H1 (cell line): ENCODE measurements around the gene ZIC1. TPM values are rescaled to one million over a fixed set of nuclear protein-coding genes. Genes with fewer than 3 reads are reported as not detected.

ENCODE experiments used
- CTCF ChIA-PET: fragments of 300-600 bp; sonication (Branson Sonifier 250); formaldehyde crosslinking; loops from one replicate; lab custom pipeline; 2021; ENCODE audit not compliant: partially characterized antibody; lab: Charles Lee
- POLR2A ChIA-PET: fragments of 300-600 bp; sonication (Branson Sonifier 250); formaldehyde crosslinking; loops from one replicate; lab custom pipeline; 2021; ENCODE audit warnings: inconsistent platforms; ENCODE audit not compliant: partially characterized antibody; lab: Charles Lee
- DNase-seq, 2 experiments: peaks; one replicate each; pipeline versions ENCODE4 v3.0.0 to v3.0.0-alpha.2; 2010 to 2022; ENCODE audit warnings: low spot score in 2 of 2, low read depth in 1 of 2, mixed read lengths in 1 of 2
- FAIRE-seq: peaks from 2 replicates; lab custom pipeline; 2011; peaks lifted over from hg19 to GRCh38; lab: Jason Lieb, UNC
- H2AFZ ChIP-seq: 2 replicates; pipeline ENCODE4 v1.8.1; 2012; ENCODE audit warnings: low read length, inconsistent platforms
- H2AK5ac ChIP-seq: 2 replicates; pipeline ENCODE4 v1.6.1; 2013; ENCODE audit warnings: low read depth, low read length
- H2BK120ac ChIP-seq: replicated peaks from 2 replicates; pipeline ENCODE3; 2013; ENCODE audit warnings: low read depth, low read length, inconsistent platforms
- H2BK12ac ChIP-seq: 2 replicates; pipeline ENCODE4 v1.6.1; 2013; ENCODE audit warnings: low read depth, low read length
- H2BK15ac ChIP-seq: 2 replicates; pipeline ENCODE4 v1.6.1; 2013; ENCODE audit warnings: low read length
- H2BK20ac ChIP-seq: 2 replicates; pipeline ENCODE4 v1.6.1; 2013; ENCODE audit warnings: low read length
- H2BK5ac ChIP-seq: 2 replicates; pipeline ENCODE4 v1.6.1; 2013; ENCODE audit warnings: low read depth, low read length
- H3K14ac ChIP-seq: 2 replicates; pipeline ENCODE4 v1.6.1; 2013; ENCODE audit warnings: inconsistent platforms; ENCODE audit not compliant: insufficient read length
- H3K18ac ChIP-seq: 2 replicates; pipeline ENCODE4 v1.6.1; 2013; ENCODE audit warnings: low read length; ENCODE audit errors: extremely low read depth
- H3K23ac ChIP-seq: 2 replicates; pipeline ENCODE4 v1.6.1; 2013; ENCODE audit warnings: inconsistent platforms; ENCODE audit not compliant: insufficient read length
- H3K23me2 ChIP-seq: 2 replicates; pipeline ENCODE4 v1.6.1; 2013; ENCODE audit warnings: low read depth, low read length
- H3K27ac ChIP-seq: 2 replicates; pipeline ENCODE4 v1.6.1; 2011; ENCODE audit warnings: low read depth, low read length, inconsistent platforms
- H3K27me3 ChIP-seq, 4 experiments: replicated peaks in 1 of 4; 1 replicate in 1 of 4; 2 replicates in 3 of 4; pipeline versions ENCODE4 v1.6.1 to v1.8.1; 2011 to 2013; ENCODE audit warnings: low read length in 3 of 4, mild to moderate bottlenecking in 3 of 4, inconsistent platforms in 2 of 4, mixed read lengths in 2 of 4, moderate library complexity in 1 of 4; ENCODE audit not compliant: control insufficient read depth in 3 of 4, insufficient read depth in 3 of 4; ENCODE audit errors: extremely low read depth in 1 of 4
- H3K36me3 ChIP-seq, 4 experiments: 2 replicates each; pipeline versions ENCODE4 v1.6.1 to v1.8.1; 2011 to 2013; ENCODE audit warnings: mild to moderate bottlenecking in 4 of 4, low read length in 3 of 4, moderate library complexity in 2 of 4, control low read depth in 1 of 4, inconsistent platforms in 1 of 4; ENCODE audit not compliant: insufficient read depth in 4 of 4, control insufficient read depth in 2 of 4
- H3K4ac ChIP-seq: replicated peaks from 2 replicates; pipeline ENCODE3; 2013; ENCODE audit warnings: low read length, low read depth, mixed read lengths, inconsistent platforms; ENCODE audit not compliant: insufficient read length
- H3K4me1 ChIP-seq, 4 experiments: replicated peaks in 1 of 4; 1 replicate in 1 of 4; 2 replicates in 3 of 4; pipeline versions ENCODE4 v1.6.1 to v1.8.1; 2011 to 2013; ENCODE audit warnings: low read length in 3 of 4, inconsistent platforms in 2 of 4, mixed read lengths in 1 of 4; ENCODE audit not compliant: insufficient read depth in 4 of 4, control insufficient read depth in 3 of 4
- H3K4me2 ChIP-seq, 2 experiments: 2 replicates each; pipeline versions ENCODE4 v1.6.1 to v1.8.1; 2011 to 2013; ENCODE audit warnings: low read depth in 2 of 2, low read length in 2 of 2, control low read depth in 1 of 2, inconsistent platforms in 1 of 2, mild to moderate bottlenecking in 1 of 2; ENCODE audit not compliant: insufficient read depth in 1 of 2
- H3K4me3 ChIP-seq, 4 experiments: fragments of 200-600, 300-600 bp in 1 of 4; sonication (generic), shearing (Covaris generic), sonication (Bioruptor Twin) in 1 of 4; 2 replicates each; pipeline versions ENCODE4 v1.5.1 to v1.8.1; 2011 to 2016; ENCODE audit warnings: low read length in 4 of 4, low read depth in 3 of 4, control low read depth in 2 of 4, inconsistent platforms in 2 of 4, mild to moderate bottlenecking in 2 of 4, mixed read lengths in 1 of 4, moderate library complexity in 1 of 4; ENCODE audit not compliant: insufficient read depth in 2 of 4; ENCODE audit errors: extremely low read depth in 1 of 4
- H3K56ac ChIP-seq: replicated peaks from 2 replicates; pipeline ENCODE3; 2013; ENCODE audit warnings: low read depth, mild to moderate bottlenecking, mixed read lengths, low read length, inconsistent platforms; ENCODE audit not compliant: insufficient read length
- H3K79me1 ChIP-seq: 2 replicates; pipeline ENCODE4 v1.6.1; 2013; ENCODE audit warnings: low read depth, low read length, control low read depth
- H3K79me2 ChIP-seq, 2 experiments: 2 replicates each; pipeline versions ENCODE4 v1.6.1 to v1.8.1; 2012 to 2013; ENCODE audit warnings: low read length in 2 of 2, mild to moderate bottlenecking in 2 of 2, inconsistent platforms in 1 of 2; ENCODE audit not compliant: insufficient read depth in 2 of 2, control insufficient read depth in 1 of 2
- H3K9ac ChIP-seq, 4 experiments: replicated peaks in 1 of 4; 1 replicate in 1 of 4; 2 replicates in 3 of 4; pipeline versions ENCODE4 v1.6.1 to v1.8.1; 2011 to 2013; ENCODE audit warnings: low read depth in 3 of 4, low read length in 3 of 4, control low read depth in 2 of 4, mild to moderate bottlenecking in 2 of 4, moderate library complexity in 2 of 4, inconsistent platforms in 1 of 4; ENCODE audit errors: extremely low read depth in 1 of 4
- H3K9me3 ChIP-seq, 2 experiments: 2 replicates each; pipeline versions ENCODE4 v1.6.1 to v1.8.1; 2012 to 2013; ENCODE audit warnings: mild to moderate bottlenecking in 2 of 2, moderate library complexity in 2 of 2, control low read depth in 1 of 2, inconsistent platforms in 1 of 2, low read depth in 1 of 2, low read length in 1 of 2, mixed read lengths in 1 of 2; ENCODE audit not compliant: insufficient read depth in 2 of 2
- H4K20me1 ChIP-seq, 2 experiments: replicated peaks in 1 of 2; 2 replicates each; pipeline versions ENCODE3 to v1.8.1; 2011 to 2013; ENCODE audit warnings: inconsistent platforms in 2 of 2, low read length in 2 of 2, mild to moderate bottlenecking in 1 of 2; ENCODE audit not compliant: insufficient read depth in 2 of 2, control insufficient read depth in 1 of 2
- H4K5ac ChIP-seq: 2 replicates; pipeline ENCODE4 v1.6.1; 2013; ENCODE audit warnings: low read length, low read depth, mixed read lengths, inconsistent platforms; ENCODE audit not compliant: insufficient read length
- H4K8ac ChIP-seq: 2 replicates; pipeline ENCODE4 v1.8.0; 2013; ENCODE audit warnings: mild to moderate bottlenecking, moderate library complexity, low read length, inconsistent platforms; ENCODE audit not compliant: insufficient read depth; ENCODE audit errors: extremely low read depth
- H4K91ac ChIP-seq: replicated peaks from 2 replicates; pipeline ENCODE3; 2013; ENCODE audit warnings: low read length, mixed read lengths, inconsistent platforms; ENCODE audit not compliant: insufficient read length
- EGR1 ChIP-seq: IDR thresholded peaks from 2 replicates; pipeline ENCODE4 v1.6.1; 2011; ENCODE audit warnings: low read depth, low read length, borderline replicate concordance
- RNF2 ChIP-seq: fragments of 200-900, 300-1000 bp; sonication (generic); IDR thresholded peaks from 2 replicates; pipeline ENCODE4 v1.7.1; 2016; ENCODE audit warnings: borderline replicate concordance, low read depth, mild to moderate bottlenecking, antibody characterized with exemption, low read length; ENCODE audit not compliant: poor library complexity, severe bottlenecking; ENCODE audit errors: missing control alignments
- WGBS, 2 experiments: shearing (Covaris generic) in 1 of 2; methylation state at CpG; one replicate each; pipeline versions ENCODE4 v1.1.6 to v1.1.7; 2013 to 2015; ENCODE audit warnings: low lambda C conversion rate in 2 of 2, mixed read lengths in 2 of 2, inconsistent platforms in 1 of 2, low coverage in 1 of 2, missing lambda C conversion rate in 1 of 2; ENCODE audit not compliant: insufficient replicate concordance in 2 of 2, insufficient coverage in 1 of 2, insufficient read length in 1 of 2; ENCODE audit errors: extremely low coverage in 1 of 2, missing lambda C conversion rate in 1 of 2; 5-methylcytosine and 5-hydroxymethylcytosine counted together
- polyA plus RNA-seq, 7 experiments: library from polyadenylated mRNA; depleted of rRNA in 3 of 7; stranded (reverse) in 5 of 7; unstranded in 2 of 7; fragments of >200 nt in 5 of 7; fragments of 200-250 nt in 2 of 7; gene quantifications; 1 replicate in 5 of 7; 2 replicates in 1 of 7; 4 replicates in 1 of 7; pipeline versions ENCODE4 v1.2.1 to v1.2.3, GENCODE V29; 2011 to 2013; ENCODE audit warnings: missing spikeins in 2 of 7, mixed read lengths in 2 of 7
- total RNA-seq: library from RNA; stranded (reverse); fragmentation: NEBNext Ultra II Directional; extraction: Animal tissue kit (Norgen Biotek cat#: 25700); gene quantifications from 2 replicates; pipeline ENCODE4 v1.2.1, GENCODE V29; 2021

Gene ZIC1
- total and polyA plus RNA-seq, 2 of the 8 experiments (the other 6 are each of a cell fraction or from before 2014, with no cell fraction given): 0.80 to 2.2 TPM

GRCh38 chr3:147408188-147409100 lies 721 bp upstream of the ZIC1 start:
- Histone ChIP-seq H3K9me3 (no peaks in the 10 kb centered on the region; a peak in 1 of 4 replicates), H3K18ac (no peak overlapping the region; the same call in 1 of the 2 replicates), H2BK20ac (0 out of 2 replicates have a peak overlapping the region, but pooled peaks have one; percentile 72), H4K91ac (no peak overlapping the region), H3K4me3 (peak overlapping the region; percentile 16 to 62 (median 37); a peak in 6 of 8 replicates), H3K4ac (no peak overlapping the region), H3K23me2 (peaks cover 18% of the 10 kb centered on the region), H3K79me2 (no peaks in the 10 kb centered on the region), H2AFZ (no peak overlapping the region), H3K36me3 (peaks cover 0 to 4% (median 0%) of the 10 kb centered on the region in 4 experiments; a peak in 1 of 8 replicates), H2BK12ac (peak overlapping the region; percentile 27; the same call in 1 of the 2 replicates), H3K4me1 (peaks cover 14 to 58% (median 37%) of the 10 kb centered on the region in 4 experiments), H2BK15ac (no peak overlapping the region), H4K8ac (no peak overlapping the region), H4K5ac (no peak overlapping the region), H3K4me2 (peak overlapping the region; percentile 72 to 91), H3K14ac (no peak overlapping the region), H3K79me1 (no peaks in the 10 kb centered on the region), H3K56ac (no peak overlapping the region), H2BK5ac (no peak overlapping the region), H4K20me1 (peaks cover 6 to 23% of the 10 kb centered on the region in 2 experiments), H2BK120ac (no peak overlapping the region), H3K27me3 (peaks cover 70 to 98% (median 94%) of the 10 kb centered on the region in 4 experiments), H3K9ac (no peak overlapping the region; a peak in 1 of 7 replicates), H3K23ac (no peak overlapping the region), H3K27ac (no peak overlapping the region), H2AK5ac (no peak overlapping the region)
- DNase-seq (no peak), FAIRE-seq (no peak)
- ChIA-PET POLR2A (interaction anchor here (1.3 kb wide), 1 partner anchor 12 kb away, joined by 3 read pairs; no protein-coding TSS in a partner anchor), CTCF (interaction anchor here (0.9 to 1.5 kb wide), 4 partner anchors 12 to 39 kb away, joined by 3 to 9 read pairs (median 4); no protein-coding TSS in a partner anchor)
- WGBS, 2 experiments: 1% methylated on average over 24 of the region's 28 CpGs; no CpG with 5 or more reads in 1 of the 2 experiments
- TF ChIP-seq RNF2 (peak; percentile 67), EGR1 (peak; percentile 50; the same call in 1 of the 2 replicates)
